ENCODE data around the gene PIK3CB. TPM values are rescaled to one million over a fixed set of nuclear protein-coding genes. Genes with fewer than 3 reads are reported as not detected.
"Not testable (repeated sequence)": the region's sequence is repeated elsewhere in the genome, so short reads cannot be mapped to it uniquely, and the experiment has no call there.

PIK3CB gene
- total and polyA plus RNA-seq, 8 donors: 12.1 to 39.6 (median 15.0) TPM

DNA sequence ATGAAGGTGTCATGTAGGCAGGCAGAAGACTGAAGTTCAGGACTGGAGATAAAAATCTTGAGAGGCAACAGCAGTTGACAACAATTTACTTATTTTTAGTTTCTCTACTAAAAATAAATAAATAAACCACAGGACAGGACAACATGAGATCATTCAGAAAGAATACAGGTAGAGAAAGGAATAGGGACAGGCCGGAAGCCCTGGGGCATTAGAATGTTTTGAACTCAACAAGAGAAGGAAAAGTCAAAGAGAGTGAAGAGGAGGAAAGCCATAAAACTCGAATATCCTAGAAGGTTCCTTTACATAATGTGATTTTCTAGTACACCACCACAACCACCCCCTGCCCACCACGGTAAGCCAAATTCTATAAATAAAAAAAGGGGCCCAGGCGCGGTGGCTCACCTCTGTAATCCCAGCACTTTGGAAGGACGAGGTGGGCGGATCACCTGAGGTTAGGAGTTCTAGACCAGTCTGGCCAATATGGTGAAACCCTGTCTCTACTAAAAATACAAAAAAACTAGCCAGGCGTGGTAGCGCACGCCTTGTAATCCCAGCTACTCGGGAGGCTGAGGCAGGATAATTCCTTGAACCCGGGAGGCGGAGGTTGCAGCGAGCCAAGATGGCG lies 4.7 kb downstream of the PIK3CB start:
- Histone ChIP-seq H3K4me1 (peaks cover 7 to 25% of the 10 kb centered on the region in 2 donors), H3K36me3 (peaks cover 0 to 9% of the 10 kb centered on the region in 2 donors), H3K27ac (no peak overlapping the region), H3K9me3 (no peaks in the 10 kb centered on the region), H3K4me3 (no peak overlapping the region), H3K27me3 (no peaks in the 10 kb centered on the region)
- ATAC-seq (no peak), DNase-seq (no peak)
- intact Hi-C loops (cut with DNase I): no loop called here
- TF ChIP-seq, protein P1, sequence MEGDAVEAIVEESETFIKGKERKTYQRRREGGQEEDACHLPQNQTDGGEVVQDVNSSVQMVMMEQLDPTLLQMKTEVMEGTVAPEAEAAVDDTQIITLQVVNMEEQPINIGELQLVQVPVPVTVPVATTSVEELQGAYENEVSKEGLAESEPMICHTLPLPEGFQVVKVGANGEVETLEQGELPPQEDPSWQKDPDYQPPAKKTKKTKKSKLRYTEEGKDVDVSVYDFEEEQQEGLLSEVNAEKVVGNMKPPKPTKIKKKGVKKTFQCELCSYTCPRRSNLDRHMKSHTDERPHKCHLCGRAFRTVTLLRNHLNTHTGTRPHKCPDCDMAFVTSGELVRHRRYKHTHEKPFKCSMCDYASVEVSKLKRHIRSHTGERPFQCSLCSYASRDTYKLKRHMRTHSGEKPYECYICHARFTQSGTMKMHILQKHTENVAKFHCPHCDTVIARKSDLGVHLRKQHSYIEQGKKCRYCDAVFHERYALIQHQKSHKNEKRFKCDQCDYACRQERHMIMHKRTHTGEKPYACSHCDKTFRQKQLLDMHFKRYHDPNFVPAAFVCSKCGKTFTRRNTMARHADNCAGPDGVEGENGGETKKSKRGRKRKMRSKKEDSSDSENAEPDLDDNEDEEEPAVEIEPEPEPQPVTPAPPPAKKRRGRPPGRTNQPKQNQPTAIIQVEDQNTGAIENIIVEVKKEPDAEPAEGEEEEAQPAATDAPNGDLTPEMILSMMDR (IDR thresholded peaks at IDR 0.05): no peak

GRCh38 chr3:138829097-138829496 lies 5.6 kb downstream of the PIK3CB start:
- Histone ChIP-seq H3K27me3 (no peaks in the 10 kb centered on the region), H3K4me3 (no peak overlapping the region), H3K4me1 (peaks cover 7 to 25% of the 10 kb centered on the region in 2 donors), H3K9me3 (no peaks in the 10 kb centered on the region), H3K36me3 (peaks cover 0 to 9% of the 10 kb centered on the region in 2 donors), H3K27ac (no peak overlapping the region)
- intact Hi-C loops (cut with DNase I): no loop called here
- no peak for ATAC-seq
- DNase-seq: no peak
- TF ChIP-seq, protein P1 (IDR thresholded peaks at IDR 0.05): no peak

DNA sequence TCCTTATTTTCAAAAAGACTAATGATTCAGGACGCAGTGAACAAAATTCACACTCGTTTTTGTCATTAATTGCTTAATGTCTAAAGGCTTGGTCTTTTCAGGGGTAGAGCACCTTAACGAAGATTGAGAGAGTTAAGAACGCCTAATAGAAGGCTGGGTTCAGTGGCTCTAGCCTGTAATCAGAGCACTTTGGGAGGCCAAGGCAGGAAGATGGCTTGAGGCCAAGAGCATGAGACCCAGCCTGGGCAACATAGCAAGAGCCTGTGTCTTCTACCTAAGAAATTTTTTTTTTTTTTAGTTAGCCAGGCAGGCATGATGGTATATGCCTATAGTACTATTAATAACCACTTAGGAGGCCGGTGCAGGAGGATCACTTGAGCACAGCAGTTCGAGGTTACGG lies 7.5 kb downstream of the PIK3CB start:
- no peaks in the 10 kb centered on the region for H3K9me3 ChIP-seq
- intact Hi-C loops (cut with DNase I): no loop called here
- DNase-seq (no peak), ATAC-seq (no peak)
- peak overlapping the region in 1 of 2 donors; percentile 16 for H3K27ac ChIP-seq
- TF ChIP-seq, protein P1 (IDR thresholded peaks at IDR 0.05): no peak
- H3K4me3 ChIP-seq: no peak overlapping the region
- H3K27me3 ChIP-seq: no peaks in the 10 kb centered on the region
- H3K4me1 ChIP-seq: peaks cover 0 to 10% of the 10 kb centered on the region in 2 donors
- H3K36me3 ChIP-seq: peaks cover 0 to 9% of the 10 kb centered on the region in 2 donors

GRCh38 chr3:138825336-138825735 lies 9.4 kb downstream of the PIK3CB start:
- Histone ChIP-seq H3K36me3 (peaks cover 0 to 9% of the 10 kb centered on the region in 2 donors), H3K4me3 (no peak overlapping the region), H3K27me3 (no peaks in the 10 kb centered on the region), H3K9me3 (no peaks in the 10 kb centered on the region), H3K4me1 (peaks cover 0 to 3% of the 10 kb centered on the region in 2 donors), H3K27ac (no peak overlapping the region)
- no peak for DNase-seq
- intact Hi-C loops (cut with DNase I): no loop called here
- TF ChIP-seq, protein P1 (IDR thresholded peaks at IDR 0.05): no peak
- no peak for ATAC-seq

DNA sequence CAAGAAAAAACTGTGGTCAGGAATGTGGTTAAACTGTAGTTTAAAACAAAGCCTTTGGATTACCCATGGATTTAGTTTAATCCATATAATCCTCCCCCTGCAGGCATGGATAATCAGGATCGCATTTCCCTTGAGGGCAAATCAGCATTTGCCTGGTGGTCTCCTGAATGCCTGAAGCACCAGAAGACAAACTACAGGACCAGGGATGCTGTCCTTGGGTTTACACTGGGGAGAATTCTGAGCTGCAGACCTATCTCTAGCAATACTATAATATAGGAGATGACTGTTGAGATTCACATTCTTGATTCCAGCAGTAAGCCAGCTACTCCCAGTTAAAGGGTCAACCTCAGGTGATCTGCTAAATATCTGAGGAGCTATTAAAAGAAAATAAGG lies 10.6 kb downstream of the PIK3CB start:
- TF ChIP-seq, protein P1 (IDR thresholded peaks at IDR 0.05): no peak
- Histone ChIP-seq H3K9me3 (no peaks in the 10 kb centered on the region), H3K27me3 (no peaks in the 10 kb centered on the region), H3K36me3 (peaks cover 0 to 9% of the 10 kb centered on the region in 2 donors), H3K4me1 (peaks cover 0 to 3% of the 10 kb centered on the region in 2 donors), H3K27ac (no peak overlapping the region), H3K4me3 (no peak overlapping the region)
- DNase-seq: no peak
- intact Hi-C loops (cut with DNase I): no loop called here
- ATAC-seq: no peak

DNA sequence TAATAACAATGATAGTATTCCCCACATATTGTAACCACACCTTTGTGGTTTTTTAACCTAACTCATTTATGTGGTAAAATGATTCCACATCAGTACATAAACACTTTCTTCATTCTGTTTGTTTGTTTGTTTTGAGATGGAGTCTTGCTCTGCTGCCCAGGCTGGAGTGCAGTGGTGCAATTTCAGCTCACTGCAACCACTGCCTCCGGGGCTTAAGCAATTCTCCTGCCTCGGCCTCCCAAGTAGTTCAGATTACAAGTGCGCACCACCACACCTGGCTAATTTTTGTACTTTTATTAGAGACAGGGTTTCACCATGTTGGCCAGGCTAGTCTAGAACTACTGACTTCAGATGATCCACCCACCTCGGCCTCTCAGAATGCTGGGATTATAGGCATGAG lies 14.3 kb downstream of the PIK3CB start:
- ATAC-seq; intact Hi-C loops (cut with DNase I): not testable (repeated sequence)

More for the DNA sequence above, 14.3 kb downstream of the PIK3CB start:
- peaks cover 0 to 17% of the 10 kb centered on the region in 2 donors for H3K4me1 ChIP-seq
- H3K9me3 ChIP-seq, H3K27ac ChIP-seq, H3K4me3 ChIP-seq, DNase-seq, H3K36me3 ChIP-seq, H3K27me3 ChIP-seq: not testable (repeated sequence)
